ENCODE results near the gene MARK2.

- TF ChIP-seq EP300 (IDR thresholded peaks at IDR 0.05; ENCODE audit: borderline replicate concordance in 1 of 2, low read depth in 2 of 2, low read length in 2 of 2) (no peak), CREB1 (IDR thresholded peaks at IDR 0.05) (no peak), MAX (IDR thresholded peaks at IDR 0.05) (no peak)
Observed at GRCh38 chr11:63834535-63835157, 4.3 kb upstream of the MARK2 start.
